Heart left ventricle (tissue), 13 donors: ENCODE data around the gene C6orf132.

Experiments used
- POLR2A ChIP-seq, 2 donors: fragments of 450-650 bp; IDR thresholded peaks; one replicate each; pipeline ENCODE4 v1.6.1; 2017; ENCODE audit warnings: antibody characterized with exemption in 2 of 2, mild to moderate bottlenecking in 2 of 2, moderate library complexity in 2 of 2
- TF ChIP-seq, protein P1 (sequence below), 12 donors: fragments of 200-600 bp; sonication (generic) in 4 of 12; IDR thresholded peaks; one replicate each; pipeline versions ENCODE4 v1.5.0 to v1.8.0; 2018 to 2022; ENCODE audit warnings: antibody characterized with exemption in 12 of 12, mild to moderate bottlenecking in 5 of 12
- donor health status: ischemic (EF 13 %, LVEDD 7.1; RV severe dilation, severe dysfunction).
- donor health status: DM: no; HTN: yes; CAD: no.
- donor health status: DM: no; HTN: no; CAD: no.
- donor health status: ischemic (EF 25% LVEDD 6.9; RV normal size, moderate dysfunction).
- donor health status: ischemic (EF 25% LVEDD 5.7; RV mildly dilated, moderate dysfunction).
- donor health status: ischemic (EF 35%, LVEDD 5.7; RV mildly dilated, moderate dysfunction).
- donor health status: nonischemic (EF 11% LVEDD 7.7; RV severe dilation, severe dysfunction).
- donor health status: DM: yes; HTN: yes; CAD: no.
- donor health status: PGD.
- donor health status: ischemic (EF 29% LVEDD 5.4; RV normal size, mild dysfunction).
- donor health status: nonischemic (EF 23%, LVEDD 6.1; RV moderate dilation, normal function).

DNA sequence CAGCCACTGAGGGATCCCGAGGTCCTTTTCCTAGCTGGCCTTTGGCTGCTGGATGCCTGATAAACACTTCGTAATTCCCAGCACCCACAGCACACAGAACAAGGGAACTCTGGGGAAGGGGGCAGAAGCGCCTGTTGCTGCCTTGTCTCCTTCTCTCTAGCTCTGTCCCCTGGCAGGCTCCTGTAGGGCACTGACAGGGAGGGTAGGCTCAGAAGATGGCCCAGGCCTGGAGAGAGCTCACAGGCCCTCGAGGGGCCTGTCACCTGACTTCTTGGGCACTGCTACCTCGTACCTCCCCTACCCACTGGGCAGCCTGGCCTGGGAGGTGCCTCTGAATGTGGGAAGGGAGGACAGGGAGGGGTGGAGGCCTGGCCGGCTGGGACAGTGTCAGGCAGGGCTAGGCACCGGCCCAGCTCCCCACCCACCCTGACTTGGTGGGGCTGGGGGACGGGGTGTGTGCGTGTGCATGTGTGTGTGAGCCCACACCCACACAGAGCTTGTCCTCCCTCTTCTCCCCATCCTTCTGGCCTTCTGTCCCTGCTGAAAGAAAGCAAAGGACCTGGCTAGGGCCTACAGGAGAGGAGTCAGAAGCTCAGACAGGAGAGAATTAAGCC, 18.1 kb downstream of the C6orf132 start:
- TF ChIP-seq, protein P1, sequence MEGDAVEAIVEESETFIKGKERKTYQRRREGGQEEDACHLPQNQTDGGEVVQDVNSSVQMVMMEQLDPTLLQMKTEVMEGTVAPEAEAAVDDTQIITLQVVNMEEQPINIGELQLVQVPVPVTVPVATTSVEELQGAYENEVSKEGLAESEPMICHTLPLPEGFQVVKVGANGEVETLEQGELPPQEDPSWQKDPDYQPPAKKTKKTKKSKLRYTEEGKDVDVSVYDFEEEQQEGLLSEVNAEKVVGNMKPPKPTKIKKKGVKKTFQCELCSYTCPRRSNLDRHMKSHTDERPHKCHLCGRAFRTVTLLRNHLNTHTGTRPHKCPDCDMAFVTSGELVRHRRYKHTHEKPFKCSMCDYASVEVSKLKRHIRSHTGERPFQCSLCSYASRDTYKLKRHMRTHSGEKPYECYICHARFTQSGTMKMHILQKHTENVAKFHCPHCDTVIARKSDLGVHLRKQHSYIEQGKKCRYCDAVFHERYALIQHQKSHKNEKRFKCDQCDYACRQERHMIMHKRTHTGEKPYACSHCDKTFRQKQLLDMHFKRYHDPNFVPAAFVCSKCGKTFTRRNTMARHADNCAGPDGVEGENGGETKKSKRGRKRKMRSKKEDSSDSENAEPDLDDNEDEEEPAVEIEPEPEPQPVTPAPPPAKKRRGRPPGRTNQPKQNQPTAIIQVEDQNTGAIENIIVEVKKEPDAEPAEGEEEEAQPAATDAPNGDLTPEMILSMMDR (IDR thresholded peaks at IDR 0.05), result no peak
- no peak for TF ChIP-seq POLR2A (IDR thresholded peaks at IDR 0.05)
